Common myeloid progenitor, CD34-positive (primary cell): ENCODE measurements around the gene MSMP.
A peak's percentile ranks its signal among the peaks of the same experiment; 100 is the strongest.

ENCODE experiments used
- CTCF ChIA-PET: fragments of 350-600 bp; sonication (Branson Sonifier 250); formaldehyde crosslinking; loops from one replicate; lab custom pipeline; 2021; ENCODE audit warnings: antibody characterized with exemption; lab: Charles Lee
- POLR2A ChIA-PET: fragments of 350-600 bp; sonication (Branson Sonifier 250); formaldehyde crosslinking; loops from one replicate; lab custom pipeline; 2021; ENCODE audit warnings: antibody characterized with exemption; lab: Charles Lee
- DNase-seq, 3 donors: peaks; one replicate each; pipeline versions ENCODE4 v3.0.0 to v3.0.0-alpha.2; 2013
- H3K27ac ChIP-seq, 2 experiments: 1 replicate in 1 of 2; 2 replicates in 1 of 2; pipeline ENCODE4 v1.7.0; 2013; ENCODE audit warnings: inconsistent platforms in 2 of 2, low read length in 2 of 2, mild to moderate bottlenecking in 2 of 2, low read depth in 1 of 2, moderate library complexity in 1 of 2; ENCODE audit not compliant: severe bottlenecking in 2 of 2, insufficient read depth in 1 of 2, poor library complexity in 1 of 2
- H3K27me3 ChIP-seq, 5 experiments: replicated peaks in 2 of 5; 1 replicate in 3 of 5; 2 replicates in 2 of 5; pipeline versions ENCODE4 v1.6.1 to v1.7.0; 2013; ENCODE audit warnings: low read length in 4 of 5, mild to moderate bottlenecking in 2 of 5, moderate library complexity in 2 of 5, inconsistent platforms in 1 of 5; ENCODE audit not compliant: insufficient read depth in 5 of 5, control insufficient read depth in 4 of 5
- H3K36me3 ChIP-seq, 4 experiments: 1 replicate in 2 of 4; 2 replicates in 2 of 4; pipeline versions ENCODE4 v1.6.1 to v1.7.0; 2013; ENCODE audit warnings: low read length in 3 of 4, control low read depth in 1 of 4, mild to moderate bottlenecking in 1 of 4; ENCODE audit not compliant: control insufficient read depth in 4 of 4, insufficient read depth in 4 of 4
- H3K4me1 ChIP-seq, 4 experiments: 1 replicate in 3 of 4; 2 replicates in 1 of 4; pipeline versions ENCODE4 v1.6.1 to v1.7.1; 2013; ENCODE audit warnings: low read length in 3 of 4, mild to moderate bottlenecking in 3 of 4, control low read depth in 1 of 4, inconsistent platforms in 1 of 4, moderate library complexity in 1 of 4; ENCODE audit not compliant: control insufficient read depth in 4 of 4, insufficient read depth in 4 of 4; ENCODE audit errors: control extremely low read depth in 1 of 4
- H3K4me3 ChIP-seq, 7 experiments: 1 replicate in 4 of 7; 2 replicates in 3 of 7; pipeline versions ENCODE4 v1.5.1 to v1.7.0; 2013; ENCODE audit warnings: mild to moderate bottlenecking in 7 of 7, low read length in 6 of 7, moderate library complexity in 6 of 7, inconsistent platforms in 2 of 7, low read depth in 2 of 7, control low read depth in 1 of 7; ENCODE audit not compliant: insufficient read depth in 4 of 7, control insufficient read depth in 1 of 7; ENCODE audit errors: extremely low read depth in 1 of 7
- H3K9me3 ChIP-seq, 5 experiments: 1 replicate in 4 of 5; 2 replicates in 1 of 5; pipeline versions ENCODE4 v1.6.1 to v1.7.1; 2013; ENCODE audit warnings: low read length in 4 of 5, mild to moderate bottlenecking in 2 of 5, inconsistent platforms in 1 of 5, low read depth in 1 of 5, moderate library complexity in 1 of 5; ENCODE audit not compliant: control insufficient read depth in 4 of 5, insufficient read depth in 2 of 5; ENCODE audit errors: control extremely low read depth in 1 of 5
- WGBS: methylation state at CpG from one replicate; pipeline ENCODE4 v1.1.5; 2013; ENCODE audit not compliant: insufficient coverage; 5-methylcytosine and 5-hydroxymethylcytosine counted together

Gene MSMP

GRCh38 chr9:35740243-35740642 is 13.8 kb downstream of the MSMP start:
- 95% methylated on average over 4 of the region's 6 CpGs for WGBS
- no peak overlapping the region for H3K27ac ChIP-seq
- no peaks in the 10 kb centered on the region for H3K9me3 ChIP-seq
- peaks cover 0 to 16% (median 4%) of the 10 kb centered on the region in 4 experiments for H3K4me1 ChIP-seq
- no peaks in the 10 kb centered on the region for H3K27me3 ChIP-seq
- H3K36me3 ChIP-seq, result peaks cover 17 to 89% (median 65%) of the 10 kb centered on the region in 4 experiments
- DNase-seq, result no peak
- ChIA-PET CTCF (interaction anchor here (1.0 to 15.7 kb wide), 7 partner anchors 7 to 47 kb away, joined by 3 to 190 read pairs (median 6); partner anchors contain the start of genes CREB3, GBA2, MSMP and RGP1), POLR2A (no interaction called here)
- no peak overlapping the region for H3K4me3 ChIP-seq

- Histone ChIP-seq H3K36me3 (peaks cover 17 to 89% (median 59%) of the 10 kb centered on the region in 4 experiments), H3K27ac (no peak overlapping the region), H3K27me3 (no peaks in the 10 kb centered on the region), H3K4me1 (peaks cover 0 to 17% (median 5%) of the 10 kb centered on the region in 4 experiments), H3K9me3 (no peaks in the 10 kb centered on the region), H3K4me3 (no peak overlapping the region)
- POLR2A ChIA-PET, result interaction anchor here (1.1 kb wide), 1 partner anchor 10 kb away, joined by 4 read pairs; the partner anchor contains the start of genes GBA2 and RGP1
- CTCF ChIA-PET, result interaction anchor here (0.6 to 15.7 kb wide), 9 partner anchors 8 to 82 kb away, joined by 3 to 190 read pairs (median 10); partner anchors contain the start of genes CCDC107, CREB3, GBA2 and MSMP
- 98% methylated on average over 6 of the region's 7 CpGs for WGBS
- no peak for DNase-seq
Observed at GRCh38 chr9:35738924-35739323, 15.2 kb downstream of the MSMP start.

GRCh38 chr9:35738186-35738585 is 15.9 kb downstream of the MSMP start:
- peaks cover 6 to 18% (median 12%) of the 10 kb centered on the region in 4 experiments for H3K4me1 ChIP-seq
- no peak overlapping the region for H3K4me3 ChIP-seq
- POLR2A ChIA-PET, result no interaction called here
- DNase-seq, result no peak
- H3K36me3 ChIP-seq, result peaks cover 17 to 82% (median 56%) of the 10 kb centered on the region in 4 experiments
- H3K27me3 ChIP-seq, result no peaks in the 10 kb centered on the region
- WGBS, result 95% methylated on average over 4 of the region's 4 CpGs
- CTCF ChIA-PET, result interaction anchor here (0.9 to 15.7 kb wide), 11 partner anchors 9 to 122 kb away, joined by 3 to 190 read pairs (median 8); partner anchors contain the start of genes CCDC107, CREB3, GBA2 and MSMP
- no peak overlapping the region for H3K27ac ChIP-seq
- H3K9me3 ChIP-seq, result no peaks in the 10 kb centered on the region

- Histone ChIP-seq H3K27ac (no peak overlapping the region), H3K9me3 (no peaks in the 10 kb centered on the region), H3K27me3 (no peaks in the 10 kb centered on the region), H3K4me3 (no peak overlapping the region), H3K4me1 (peaks cover 7 to 26% (median 19%) of the 10 kb centered on the region in 4 experiments), H3K36me3 (peaks cover 17 to 72% (median 52%) of the 10 kb centered on the region in 4 experiments)
- CTCF ChIA-PET, result interaction anchor here (0.9 to 15.7 kb wide), 14 partner anchors 9 to 123 kb away, joined by 3 to 190 read pairs (median 6); partner anchors contain the start of genes CCDC107, CREB3, GBA2 and MSMP
- DNase-seq, result no peak
- POLR2A ChIA-PET, result no interaction called here
- 91% methylated on average over 7 of the region's 7 CpGs for WGBS
Observed at GRCh38 chr9:35737143-35737542, 16.9 kb downstream of the MSMP start.

GRCh38 chr9:35736201-35736633 is 17.9 kb downstream of the MSMP start:
- H3K36me3 ChIP-seq, result peaks cover 17 to 64% (median 45%) of the 10 kb centered on the region in 4 experiments
- DNase-seq, result peak; percentile 79 to 89 (median 85)
- H3K27ac ChIP-seq, result no peak overlapping the region
- no peaks in the 10 kb centered on the region for H3K9me3 ChIP-seq
- H3K27me3 ChIP-seq, result no peaks in the 10 kb centered on the region
- H3K4me1 ChIP-seq, result peaks cover 8 to 22% (median 21%) of the 10 kb centered on the region in 4 experiments
- CTCF ChIA-PET, result interaction anchor here (0.6 to 15.7 kb wide), 19 partner anchors 8 to 146 kb away, joined by 3 to 190 read pairs (median 3); partner anchors contain the start of genes CREB3, GBA2, HINT2 and MSMP
- no peak overlapping the region for H3K4me3 ChIP-seq
- 86% methylated on average over 4 of the region's 5 CpGs for WGBS
- POLR2A ChIA-PET, result no interaction called here

GRCh38 chr9:35734096-35734495 is 20.0 kb downstream of the MSMP start:
- no peak overlapping the region for H3K27ac ChIP-seq
- DNase-seq, result no peak
- peaks cover 28 to 43% (median 42%) of the 10 kb centered on the region in 4 experiments for H3K4me1 ChIP-seq
- H3K4me3 ChIP-seq, result no peak overlapping the region
- H3K36me3 ChIP-seq, result peaks cover 14 to 47% (median 27%) of the 10 kb centered on the region in 4 experiments
- WGBS, result 100% methylated on average over 1 of the region's 3 CpGs
- no peaks in the 10 kb centered on the region for H3K9me3 ChIP-seq
- ChIA-PET POLR2A (no interaction called here), CTCF (interaction anchor here (0.7 to 10.6 kb wide), 12 partner anchors 13 to 177 kb away, joined by 3 to 103 read pairs (median 4); partner anchors contain the start of genes CCDC107, GBA2, HINT2 and MSMP)
- H3K27me3 ChIP-seq, result no peaks in the 10 kb centered on the region
